HG02610 (cell line): ENCODE data around the gene ATG3.
"Not testable (repeated sequence)": the region's sequence is repeated elsewhere in the genome, so short reads cannot be mapped to it uniquely, and the experiment has no call there.

Experiments
- ATAC-seq: cut with Tn5 transposase; IDR thresholded peaks from one replicate; pipeline ENCODE4 v1.9.1; 2021; ENCODE audit warnings: mild to moderate bottlenecking, moderate library complexity; ENCODE audit not compliant: unreplicated experiment

ATG3 gene

GRCh38 chr3:112503304-112503972 lies 58.3 kb downstream of the ATG3 start:
- ATAC-seq = no peak

DNA sequence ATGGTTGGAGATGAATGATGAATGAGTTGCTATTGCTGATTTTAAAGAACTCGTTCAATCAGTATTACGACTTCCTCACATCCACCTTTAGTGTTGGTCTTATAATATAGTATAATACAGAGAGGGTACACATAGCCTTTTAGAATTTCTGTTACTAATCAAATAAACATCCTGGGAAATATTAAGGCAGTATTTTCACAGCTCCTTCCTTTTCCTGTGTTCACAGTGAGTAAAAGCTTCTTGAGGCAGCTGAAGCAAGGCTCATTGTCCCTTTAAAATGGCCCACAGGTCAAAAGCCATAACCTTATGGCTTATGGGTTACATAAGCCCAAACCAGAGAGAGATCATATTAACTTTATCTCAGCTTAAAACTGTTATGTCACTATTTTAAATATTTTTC lies 61.1 kb downstream of the ATG3 start:
- ATAC-seq = no peak

- peak; percentile 51 for ATAC-seq
These were observed 62.6 kb downstream of the ATG3 start, which contains the start of gene BTLA for GRCh38 chr3:112498914-112499711. TSS of gene BTLA (minus strand) at chr3:112499472. CDS start at chr3:112499358, 114 bp downstream.

- no peak for ATAC-seq
These were observed 63.7 kb downstream of the ATG3 start for GRCh38 chr3:112497897-112498548.

DNA sequence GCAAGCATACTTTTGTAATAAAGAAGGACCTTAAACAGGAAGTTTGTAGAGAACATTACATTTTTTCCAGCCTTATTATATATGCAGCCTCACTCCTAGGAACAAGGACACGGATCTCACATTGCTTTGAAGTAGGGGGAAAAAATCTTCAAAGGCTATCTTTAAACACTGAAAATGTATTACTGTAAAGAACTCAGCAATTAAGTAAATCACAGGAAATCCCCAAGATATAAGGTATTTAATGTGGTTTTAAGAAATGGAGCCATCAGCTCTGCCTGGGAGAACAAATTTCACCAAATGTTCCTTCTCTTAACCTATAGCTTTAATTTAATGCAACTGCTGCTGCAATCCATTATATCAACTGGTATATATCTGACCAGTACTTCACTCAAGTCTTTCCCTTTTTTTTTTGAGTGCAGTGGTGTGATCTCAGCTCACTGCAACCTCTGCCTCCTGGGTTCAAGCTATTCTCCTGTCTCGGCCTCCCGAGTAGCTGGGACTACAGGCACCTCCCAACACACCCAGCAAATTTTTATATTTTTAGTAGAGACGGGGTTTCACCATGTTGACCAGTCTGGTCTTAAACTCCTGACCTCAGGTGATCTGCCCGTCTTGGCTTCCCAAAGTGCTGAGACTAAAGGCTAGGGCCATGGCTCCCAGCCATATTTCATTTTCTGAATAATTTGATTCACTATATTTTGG lies 65.2 kb downstream of the ATG3 start:
- ATAC-seq = no peak

- ATAC-seq = not testable (repeated sequence)
These were observed 67.4 kb downstream of the ATG3 start for GRCh38 chr3:112494448-112494767.

DNA sequence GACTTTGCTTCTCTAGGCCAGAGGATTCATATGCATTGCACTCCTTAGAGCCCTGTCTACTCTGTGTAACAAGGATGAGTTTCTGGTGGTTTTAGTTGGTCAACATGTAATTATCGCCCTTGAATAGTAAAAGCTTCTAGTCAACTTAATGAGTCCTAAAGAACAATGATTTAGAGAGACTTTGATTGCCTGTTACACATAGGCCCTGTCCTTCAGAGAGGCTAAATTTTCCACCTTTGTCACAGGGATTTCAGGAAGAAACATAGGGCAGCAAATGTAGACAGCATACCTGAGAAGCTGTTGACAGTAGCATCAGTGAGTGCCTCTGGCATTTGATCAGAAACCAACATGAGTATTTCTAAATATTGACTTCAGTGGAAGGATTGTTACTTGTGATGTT lies 69.6 kb downstream of the ATG3 start:
- no peak for ATAC-seq

- no peak for ATAC-seq
These were observed 70.4 kb downstream of the ATG3 start for GRCh38 chr3:112491373-112491772.

GRCh38 chr3:112489674-112490479 lies 71.9 kb downstream of the ATG3 start:
- ATAC-seq = peak; percentile 75

DNA sequence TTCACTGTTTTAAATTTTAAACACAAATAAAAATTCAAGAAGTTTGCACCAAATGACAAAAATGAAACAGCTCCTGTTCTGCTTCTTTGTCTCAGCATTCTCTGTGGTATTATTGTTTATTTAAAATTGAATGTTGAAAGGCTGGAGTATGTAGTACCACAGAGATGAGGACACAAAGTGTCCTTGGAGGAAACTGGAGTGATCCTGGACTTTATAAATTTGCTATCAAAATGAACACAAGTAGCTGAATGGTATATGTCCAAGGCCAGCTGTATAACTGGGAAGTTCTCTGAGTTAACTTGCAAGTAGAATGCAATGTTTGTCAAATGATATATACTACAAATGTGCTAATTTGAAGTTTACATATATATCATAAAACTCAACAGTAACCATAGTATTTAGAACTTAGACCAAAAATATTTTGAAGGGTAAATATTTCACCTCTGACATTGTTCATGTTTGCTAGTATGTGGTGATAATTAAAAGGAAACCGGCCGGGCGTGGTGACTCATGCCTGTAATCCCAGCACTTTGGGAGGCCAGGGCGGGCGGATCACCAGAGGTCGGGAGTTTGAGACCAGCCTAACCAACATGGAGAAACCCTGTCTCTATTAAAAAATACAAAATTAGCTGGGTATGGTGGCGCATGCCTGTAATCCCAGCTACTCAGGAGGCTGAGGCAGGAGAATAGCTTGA lies 74.8 kb downstream of the ATG3 start:
- ATAC-seq = no peak

- ATAC-seq = no peak
These were observed 77.4 kb downstream of the ATG3 start for GRCh38 chr3:112484352-112484751.

DNA sequence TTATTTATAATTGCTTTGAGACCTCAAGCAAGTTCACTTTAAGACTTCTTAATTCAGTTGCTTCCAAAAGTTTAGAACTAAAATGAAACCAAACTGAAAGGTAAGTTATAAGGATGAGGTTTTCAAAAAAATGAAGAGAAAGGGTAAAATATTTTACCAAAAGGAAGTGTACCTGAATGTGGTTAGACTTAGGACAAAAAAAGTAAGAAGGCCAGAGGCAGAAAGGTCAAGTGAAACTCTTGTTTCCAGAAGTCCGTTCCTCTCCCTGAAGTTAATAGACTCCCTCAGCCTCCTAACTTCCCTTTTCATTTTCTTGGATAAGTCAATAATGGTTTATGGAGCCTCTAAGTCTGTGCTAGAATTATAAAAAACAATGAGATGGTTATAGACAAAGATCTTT lies 79.1 kb downstream of the ATG3 start:
- no peak for ATAC-seq
